MCF 10A (cell line): ENCODE measurements around the gene ANO1. TPM values are rescaled to one million over a fixed set of nuclear protein-coding genes. Genes with fewer than 3 reads are reported as not detected.
A peak's percentile ranks its signal among the peaks of the same experiment; 100 is the strongest.

Experiments
- BruUV-seq: library from RNA; stranded (reverse); fragments of 400-500 nt; replicated peaks from 2 replicates; lab custom pipeline; 2021; lab: Mats Ljungman, UMichigan
- CTCF ChIA-PET: fragments of 300-600 bp; sonication (Branson Sonifier 250); formaldehyde crosslinking; extraction: SDS; loops from one replicate; lab custom pipeline; 2021; ENCODE audit warnings: antibody characterized with exemption, inconsistent platforms; lab: Yijun Ruan, JAX
- POLR2A ChIA-PET: fragments of 300-600, 350-650 bp; sonication (Branson Sonifier 250); formaldehyde crosslinking; extraction: SDS; loops from one replicate; lab custom pipeline; 2020; ENCODE audit warnings: antibody characterized with exemption, inconsistent platforms; lab: Yijun Ruan, JAX
- DNase-seq: peaks from one replicate; pipeline ENCODE4 v3.0.0-alpha.2; 2018; ENCODE audit not compliant: unreplicated experiment
- H3K27ac Mint-ChIP-seq: one replicate; pipeline ENCODE4 v1.8.0; 2022; ENCODE audit warnings: mild to moderate bottlenecking, low read depth, mixed read lengths; ENCODE audit not compliant: unreplicated experiment
- H3K27me3 Mint-ChIP-seq: one replicate; pipeline ENCODE4 v1.8.0; 2022; ENCODE audit warnings: mixed read lengths; ENCODE audit not compliant: insufficient read depth, unreplicated experiment
- H3K36me3 Mint-ChIP-seq: one replicate; pipeline ENCODE4 v1.8.0; 2022; ENCODE audit warnings: mild to moderate bottlenecking, moderate library complexity, mixed read lengths; ENCODE audit not compliant: insufficient read depth, unreplicated experiment
- H3K4me1 Mint-ChIP-seq: one replicate; pipeline ENCODE4 v1.8.0; 2022; ENCODE audit warnings: mixed read lengths; ENCODE audit not compliant: insufficient read depth, unreplicated experiment
- H3K4me3 Mint-ChIP-seq: one replicate; pipeline ENCODE4 v1.8.0; 2022; ENCODE audit warnings: mild to moderate bottlenecking, moderate library complexity, mixed read lengths; ENCODE audit not compliant: unreplicated experiment
- H3K9me3 Mint-ChIP-seq: one replicate; pipeline ENCODE4 v1.8.0; 2022; ENCODE audit warnings: mixed read lengths; ENCODE audit not compliant: unreplicated experiment
- intact Hi-C: fragments of 100-400 bp; cut with micrococcal nuclease; formaldehyde crosslinking; loops from 2 replicates; pipeline ENCODE4 v1.14.1; 2022
- total RNA-seq: library from RNA; stranded (reverse); gene quantifications from 2 replicates; pipeline ENCODE4 v1.2.3, GENCODE V29; 2022
- TF ChIP-seq, protein P1 (sequence below): fragments of 200-600 bp; IDR thresholded peaks from one replicate; pipeline ENCODE4 v1.8.0; 2022; ENCODE audit warnings: antibody characterized with exemption, mild to moderate bottlenecking; ENCODE audit not compliant: unreplicated experiment

ANO1 gene
- total RNA-seq, 1 experiment from 2014 or later = not detected

DNA sequence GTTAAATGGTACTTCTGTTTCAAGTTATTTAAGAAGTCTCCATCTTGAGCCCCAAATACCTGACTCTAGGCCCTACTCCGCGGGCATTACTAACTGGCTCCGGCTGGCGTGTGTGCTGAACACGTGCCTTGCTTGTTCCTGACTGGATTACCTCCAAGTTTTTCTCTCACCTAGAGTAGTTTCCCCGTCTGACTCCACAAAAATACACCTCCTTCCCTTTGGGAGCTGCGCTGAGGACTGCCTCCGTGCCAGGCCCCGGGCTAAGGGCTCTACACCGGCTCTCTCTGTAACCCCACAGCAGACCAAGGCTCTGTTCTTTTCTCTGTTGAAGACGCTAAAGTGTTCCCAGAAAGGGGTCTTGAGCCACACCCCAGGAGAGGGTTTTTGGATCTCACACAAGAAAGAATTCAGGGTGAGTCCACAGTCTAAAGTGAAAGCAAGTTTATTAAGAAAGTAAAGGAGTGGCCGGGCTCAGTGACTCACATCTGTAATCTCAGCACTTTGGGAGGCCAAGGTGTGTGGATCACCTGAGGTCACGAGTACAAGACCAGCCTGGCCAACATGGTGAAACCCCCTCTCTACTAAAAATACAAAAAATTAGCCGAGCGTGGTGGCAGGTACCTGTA is 61.8 kb downstream of the ANO1 start:
- intact Hi-C loops = no loop called here
- H3K27ac Mint-ChIP-seq = peak overlapping the region; percentile 80
- H3K4me1 Mint-ChIP-seq = peaks cover 14% of the 10 kb centered on the region
- no peak overlapping the region for H3K4me3 Mint-ChIP-seq
- no peaks in the 10 kb centered on the region for H3K9me3 Mint-ChIP-seq
- BruUV-seq = no TSS peak
- peaks cover 5% of the 10 kb centered on the region for H3K36me3 Mint-ChIP-seq
- TF ChIP-seq, protein P1, sequence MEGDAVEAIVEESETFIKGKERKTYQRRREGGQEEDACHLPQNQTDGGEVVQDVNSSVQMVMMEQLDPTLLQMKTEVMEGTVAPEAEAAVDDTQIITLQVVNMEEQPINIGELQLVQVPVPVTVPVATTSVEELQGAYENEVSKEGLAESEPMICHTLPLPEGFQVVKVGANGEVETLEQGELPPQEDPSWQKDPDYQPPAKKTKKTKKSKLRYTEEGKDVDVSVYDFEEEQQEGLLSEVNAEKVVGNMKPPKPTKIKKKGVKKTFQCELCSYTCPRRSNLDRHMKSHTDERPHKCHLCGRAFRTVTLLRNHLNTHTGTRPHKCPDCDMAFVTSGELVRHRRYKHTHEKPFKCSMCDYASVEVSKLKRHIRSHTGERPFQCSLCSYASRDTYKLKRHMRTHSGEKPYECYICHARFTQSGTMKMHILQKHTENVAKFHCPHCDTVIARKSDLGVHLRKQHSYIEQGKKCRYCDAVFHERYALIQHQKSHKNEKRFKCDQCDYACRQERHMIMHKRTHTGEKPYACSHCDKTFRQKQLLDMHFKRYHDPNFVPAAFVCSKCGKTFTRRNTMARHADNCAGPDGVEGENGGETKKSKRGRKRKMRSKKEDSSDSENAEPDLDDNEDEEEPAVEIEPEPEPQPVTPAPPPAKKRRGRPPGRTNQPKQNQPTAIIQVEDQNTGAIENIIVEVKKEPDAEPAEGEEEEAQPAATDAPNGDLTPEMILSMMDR = no peak
- ChIA-PET POLR2A (no interaction called here), CTCF (no interaction called here)
- peak; percentile 23 for DNase-seq
- H3K27me3 Mint-ChIP-seq = peaks cover 20% of the 10 kb centered on the region

GRCh38 chr11:70140711-70141485 is 62.8 kb downstream of the ANO1 start:
- H3K9me3 Mint-ChIP-seq = no peaks in the 10 kb centered on the region
- no peak for DNase-seq
- BruUV-seq = no TSS peak
- POLR2A ChIA-PET = no interaction called here
- intact Hi-C loops = no loop called here
- TF ChIP-seq, protein P1 = no peak
- no peak overlapping the region for H3K4me3 Mint-ChIP-seq
- peaks cover 14% of the 10 kb centered on the region for H3K4me1 Mint-ChIP-seq
- CTCF ChIA-PET = interaction anchor here (0.5 kb wide), 1 partner anchor 723 kb away, joined by 3 read pairs; no protein-coding TSS in a partner anchor
- peak overlapping the region; percentile 80 for H3K27ac Mint-ChIP-seq
- H3K27me3 Mint-ChIP-seq = peaks cover 30% of the 10 kb centered on the region
- H3K36me3 Mint-ChIP-seq = peaks cover 5% of the 10 kb centered on the region

GRCh38 chr11:70141486-70142220 is 63.5 kb downstream of the ANO1 start:
- Mint-ChIP-seq H3K9me3 (no peaks in the 10 kb centered on the region), H3K27ac (no peak overlapping the region), H3K36me3 (peaks cover 5% of the 10 kb centered on the region), H3K4me3 (no peak overlapping the region), H3K4me1 (peaks cover 14% of the 10 kb centered on the region), H3K27me3 (peaks cover 31% of the 10 kb centered on the region)
- DNase-seq = no peak
- TF ChIP-seq, protein P1 = no peak
- POLR2A ChIA-PET = interaction anchor here (0.7 kb wide), 1 partner anchor 11 kb away, joined by 3 read pairs; no protein-coding TSS in a partner anchor
- no TSS peak for BruUV-seq
- CTCF ChIA-PET = interaction anchor here (0.5 to 1.0 kb wide), 2 partner anchors 18 to 724 kb away, joined by 3 read pairs; no protein-coding TSS in a partner anchor
- intact Hi-C loops = no loop called here
